Measurements from ENCODE around the gene EFCAB10.

- TF ChIP-seq POLR2A (IDR thresholded peaks at IDR 0.05) (no peak), CTCF (IDR thresholded peaks at IDR 0.05 in 8 of 11, conservative IDR thresholded peaks at IDR 0.05 in 3 of 11) (no peak), POLR2AphosphoS5 (IDR thresholded peaks at IDR 0.05) (no peak)
These were observed 44.7 kb upstream of the EFCAB10 start for GRCh38 chr7:105625986-105626385.

Measured in spleen (tissue), 7 donors.